Stimulated activated naive B cell treated with anti-CD40 and anti-IgM and Interleukin-4, amounts not matched to agents 10 μg/mL and 1 μg/mL and 100 μg/mL, for 72 hours (primary cell): Measurements from ENCODE around the gene TMEM106B.
A peak's percentile ranks its signal among the peaks of the same experiment; 100 is the strongest.
"Not testable (repeated sequence)": the region's sequence is repeated elsewhere in the genome, so short reads cannot be mapped to it uniquely, and the experiment has no call there.

Experiments
- ATAC-seq, 2 donors: fragments of 150-1000 bp; cut with Tn5 transposase; replicated peaks; 2 replicates each; pipeline ENCODE4 v1.10.0; 2021; ENCODE audit warnings: moderate library complexity in 1 of 2
- DNase-seq: peaks from one replicate; pipeline ENCODE4 v3.0.0; 2021
- H3K27ac Mint-ChIP-seq: one replicate; pipeline ENCODE4 v1.8.0; 2022; ENCODE audit warnings: mild to moderate bottlenecking, mixed read lengths
- H3K27me3 Mint-ChIP-seq, 2 donors: one replicate each; pipeline ENCODE4 v1.8.0; 2022; ENCODE audit warnings: mixed read lengths in 2 of 2
- H3K36me3 Mint-ChIP-seq, 2 donors: one replicate each; pipeline ENCODE4 v1.8.0; 2022; ENCODE audit warnings: mixed read lengths in 2 of 2, mild to moderate bottlenecking in 1 of 2
- H3K4me1 Mint-ChIP-seq, 2 donors: one replicate each; pipeline ENCODE4 v1.8.0; 2022; ENCODE audit warnings: mixed read lengths in 2 of 2, mild to moderate bottlenecking in 1 of 2
- H3K4me3 Mint-ChIP-seq, 2 donors: one replicate each; pipeline ENCODE4 v1.8.0; 2022; ENCODE audit warnings: mild to moderate bottlenecking in 2 of 2, mixed read lengths in 2 of 2, moderate library complexity in 1 of 2
- H3K9me3 Mint-ChIP-seq, 2 donors: one replicate each; pipeline ENCODE4 v1.8.0; 2022; ENCODE audit warnings: mixed read lengths in 2 of 2, mild to moderate bottlenecking in 1 of 2

Gene TMEM106B

DNA sequence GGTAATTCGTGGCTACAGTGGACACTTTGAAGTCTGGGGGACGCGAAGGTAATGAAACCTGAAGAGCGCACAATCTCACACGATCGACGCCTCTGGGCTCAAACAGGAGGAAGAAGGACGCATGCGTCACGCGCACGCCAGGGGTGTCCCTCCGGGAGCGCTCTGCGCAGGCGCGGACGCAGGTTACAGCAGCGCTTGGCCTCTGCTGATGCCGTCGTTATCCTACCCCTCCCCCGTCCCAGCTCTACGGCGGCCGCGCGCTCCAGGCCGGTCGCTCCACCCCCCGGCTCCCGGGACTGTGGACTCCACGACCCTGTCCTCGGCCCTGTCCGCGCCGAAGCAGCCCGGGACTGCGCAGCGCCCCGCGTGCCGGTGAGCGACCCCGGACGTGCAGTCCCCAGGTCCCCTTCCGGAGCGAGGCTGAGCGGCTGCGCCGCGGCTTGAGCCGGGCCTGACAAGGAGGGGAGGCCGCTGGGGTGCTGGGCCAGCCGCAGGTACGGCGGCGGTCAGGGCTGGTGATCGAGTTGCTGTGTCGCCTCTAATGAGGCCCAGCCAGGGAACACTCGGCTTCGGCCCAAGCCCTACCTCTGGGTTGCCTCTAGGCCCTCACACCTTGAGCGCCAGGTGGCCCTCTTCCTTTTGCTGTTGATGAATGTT, at the start of gene TMEM106B:
TMEM106B (plus strand) TSS at position 241 of the 657 bp plus-strand sequence. CDS start 3,517 bp downstream, outside the sequence.
- H3K4me1 Mint-ChIP-seq, result peaks cover 9 to 22% of the 10 kb centered on the region in 2 donors
- DNase-seq (peak; percentile 93), ATAC-seq (peak; percentile 94 to 95)
- peaks cover 10 to 13% of the 10 kb centered on the region in 2 donors for H3K36me3 Mint-ChIP-seq
- no peaks in the 10 kb centered on the region for H3K9me3 Mint-ChIP-seq
- peak within 1 kb of the TSS; percentile 90 for H3K27ac Mint-ChIP-seq
- peak within 1 kb of the TSS; percentile 92 to 98 for H3K4me3 Mint-ChIP-seq
- peaks cover 17 to 18% of the 10 kb centered on the region in 2 donors for H3K27me3 Mint-ChIP-seq

DNA sequence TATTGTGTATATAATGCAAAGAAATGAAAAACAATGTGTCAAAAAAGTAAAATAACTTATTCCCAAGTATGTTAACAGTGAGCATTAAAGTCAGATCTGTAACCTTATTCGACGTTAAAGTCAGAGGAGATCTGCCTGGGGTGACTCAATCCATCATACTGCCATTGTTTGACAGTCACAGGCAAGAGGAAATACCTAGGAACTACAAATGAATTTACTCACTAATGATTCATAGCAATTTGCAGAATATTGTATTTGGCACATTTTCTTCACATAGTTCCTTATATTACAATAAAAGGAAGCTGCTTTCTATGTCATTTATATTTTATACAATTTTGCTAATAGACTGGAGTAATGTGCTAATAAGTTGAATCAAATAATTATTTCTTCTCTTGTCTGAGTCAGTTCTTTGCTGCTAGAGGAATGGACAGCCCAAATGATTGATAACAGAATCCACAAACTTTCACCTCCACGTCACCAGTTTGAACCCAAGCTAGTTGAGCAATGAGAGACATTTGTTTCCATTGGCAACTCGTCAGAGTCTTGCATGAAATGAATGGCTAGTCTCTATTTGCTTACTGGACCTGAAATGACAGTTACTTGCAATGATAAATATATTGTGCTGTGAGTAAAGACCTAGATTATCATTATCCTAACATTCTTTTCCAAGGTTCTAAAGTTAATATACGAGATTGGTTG, 48.5 kb upstream of the TMEM106B start:
- Mint-ChIP-seq H3K27me3 (peaks cover 0 to under 1% of the 10 kb centered on the region in 2 donors), H3K27ac (no peak overlapping the region), H3K36me3 (no peaks in the 10 kb centered on the region), H3K9me3 (peaks cover 0 to 3% of the 10 kb centered on the region in 2 donors), H3K4me1 (no peaks in the 10 kb centered on the region), H3K4me3 (no peak overlapping the region)
- DNase-seq (no peak), ATAC-seq (no peak)

DNA sequence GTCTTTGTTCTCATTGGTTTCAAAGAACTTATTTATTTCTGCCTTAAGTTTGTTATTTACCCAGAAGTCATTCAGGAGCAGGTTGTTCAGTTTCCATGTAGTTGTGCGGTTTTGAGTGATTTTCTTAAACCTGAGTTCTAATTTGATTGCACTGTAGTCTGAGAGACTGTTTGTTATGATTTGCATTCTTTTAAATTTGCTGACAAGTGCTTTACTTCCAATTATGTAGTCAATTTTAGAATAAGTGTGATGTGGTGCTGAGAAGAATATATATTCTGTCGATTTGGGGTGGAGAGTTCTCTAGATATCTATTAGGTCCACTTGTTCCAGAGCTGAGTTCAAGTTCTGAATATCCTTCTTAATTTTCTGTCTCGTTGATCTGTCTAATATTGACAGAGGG, 43.0 kb upstream of the TMEM106B start:
- not testable (repeated sequence) for H3K36me3 Mint-ChIP-seq, DNase-seq, H3K4me3 Mint-ChIP-seq, H3K27ac Mint-ChIP-seq, H3K4me1 Mint-ChIP-seq, ATAC-seq
- Mint-ChIP-seq H3K9me3 (peaks cover 16 to 17% of the 10 kb centered on the region in 2 donors), H3K27me3 (peaks cover 15 to 32% of the 10 kb centered on the region in 2 donors)

DNA sequence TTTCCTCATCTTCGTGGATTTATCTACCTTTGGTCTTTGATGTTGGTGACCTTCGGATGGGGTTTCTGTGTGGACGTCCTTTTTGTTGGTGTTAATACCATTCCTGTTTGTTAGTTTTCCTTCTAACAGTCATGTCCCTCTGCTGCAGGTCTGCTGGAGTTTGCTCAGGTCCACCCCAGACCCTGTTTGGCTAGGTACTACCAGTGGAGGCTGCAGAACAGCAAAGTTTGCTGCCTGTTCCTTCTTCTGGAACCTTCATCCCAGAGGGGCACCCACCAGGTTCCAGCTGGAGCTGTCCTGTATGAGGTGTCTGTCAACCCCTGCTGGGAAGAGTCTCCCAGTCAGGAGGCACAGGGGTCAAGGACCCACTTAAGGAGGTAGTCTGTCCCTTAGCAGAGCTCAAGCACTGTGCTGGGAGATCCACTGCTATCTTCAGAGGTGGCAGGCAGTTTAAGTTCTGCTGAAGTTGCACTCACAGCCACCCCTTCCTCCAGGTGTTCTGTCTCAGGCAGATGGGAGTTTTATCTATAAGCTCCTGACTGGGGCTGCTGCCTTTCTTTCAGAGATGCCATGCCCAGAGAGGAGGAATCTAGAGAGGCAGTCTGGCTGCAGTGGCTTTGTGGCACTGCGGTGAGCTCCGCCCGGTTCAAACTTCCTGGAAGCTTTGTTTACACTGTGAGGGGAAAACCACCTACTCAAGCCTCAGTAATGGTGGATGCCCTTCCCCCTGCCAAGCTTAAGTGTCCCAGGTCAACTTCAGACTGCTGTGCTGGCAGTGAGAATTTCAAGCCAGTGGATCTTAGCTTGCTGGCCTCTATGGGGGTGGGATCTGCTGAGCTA, 40.9 kb upstream of the TMEM106B start:
- not testable (repeated sequence) for H3K36me3 Mint-ChIP-seq, ATAC-seq, DNase-seq, H3K4me1 Mint-ChIP-seq, H3K4me3 Mint-ChIP-seq, H3K27ac Mint-ChIP-seq
- H3K9me3 Mint-ChIP-seq, result peaks cover 16 to 17% of the 10 kb centered on the region in 2 donors
- H3K27me3 Mint-ChIP-seq, result peaks cover 19 to 32% of the 10 kb centered on the region in 2 donors

DNA sequence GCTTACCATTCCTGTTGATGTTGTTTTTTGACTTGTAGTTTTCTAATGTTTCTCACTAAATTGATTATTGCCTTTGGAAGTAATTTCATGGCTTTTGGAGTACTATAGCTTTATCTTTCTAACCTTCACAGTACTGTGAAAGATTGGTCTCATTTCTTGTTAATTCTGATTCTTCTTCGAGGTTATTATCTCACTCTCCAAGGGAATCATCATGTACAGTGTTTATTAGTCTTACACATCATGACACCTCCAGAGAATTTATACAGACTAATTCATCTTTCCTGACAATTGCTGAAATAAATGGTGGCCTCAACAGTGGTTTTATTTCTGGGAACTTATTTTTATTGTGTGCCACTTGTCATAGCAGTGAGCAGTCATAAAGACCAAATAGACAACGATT, 37.4 kb upstream of the TMEM106B start:
- Mint-ChIP-seq H3K4me1 (no peaks in the 10 kb centered on the region), H3K36me3 (peaks cover 1 to 6% of the 10 kb centered on the region in 2 donors), H3K27ac (no peak overlapping the region), H3K27me3 (peaks cover 20 to 35% of the 10 kb centered on the region in 2 donors), H3K9me3 (peaks cover 5 to 8% of the 10 kb centered on the region in 2 donors), H3K4me3 (no peak overlapping the region)
- no peak for ATAC-seq
- no peak for DNase-seq

DNA sequence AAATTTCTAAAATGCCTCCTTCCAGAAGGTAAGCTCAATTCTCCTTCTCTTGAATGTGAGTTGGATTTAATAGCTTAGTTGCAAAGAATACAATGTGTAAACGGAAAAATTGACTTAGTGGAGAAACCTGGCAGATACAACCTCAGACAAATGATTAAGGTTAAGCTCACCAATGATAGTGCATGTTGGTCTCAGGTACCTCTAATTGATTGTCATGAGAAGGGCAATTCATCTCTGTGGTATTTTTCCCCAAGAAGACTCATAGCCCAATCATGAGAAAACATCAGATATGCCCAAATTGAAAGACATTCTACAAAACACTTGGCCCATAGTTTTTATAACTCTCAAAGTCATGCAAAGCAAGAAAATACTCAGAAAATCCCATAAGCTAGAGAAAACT, 36.2 kb upstream of the TMEM106B start:
- ATAC-seq (no peak), DNase-seq (no peak)
- no peaks in the 10 kb centered on the region for H3K36me3 Mint-ChIP-seq
- H3K4me1 Mint-ChIP-seq, result no peaks in the 10 kb centered on the region
- H3K27ac Mint-ChIP-seq, result no peak overlapping the region
- no peak overlapping the region for H3K4me3 Mint-ChIP-seq
- H3K27me3 Mint-ChIP-seq, result peaks cover 16 to 30% of the 10 kb centered on the region in 2 donors
- no peaks in the 10 kb centered on the region for H3K9me3 Mint-ChIP-seq

DNA sequence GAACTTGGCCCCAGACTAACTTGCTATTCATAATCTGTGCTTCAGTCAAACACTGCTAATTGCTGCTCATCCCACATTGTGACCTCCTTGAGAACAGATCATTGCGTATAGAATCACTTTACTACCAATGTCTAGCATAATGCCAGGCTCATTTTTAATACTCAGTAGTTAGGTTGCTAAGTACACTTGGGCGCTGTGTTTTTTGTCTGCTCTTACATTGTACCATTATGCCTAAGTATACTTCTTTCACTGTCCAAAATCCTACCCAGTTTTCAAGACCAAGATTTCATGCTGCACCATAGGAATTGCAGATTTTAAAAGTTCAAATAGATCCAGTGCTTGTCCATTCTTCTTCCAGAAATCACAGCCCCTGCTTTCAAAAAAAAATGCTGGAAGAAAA, 32.8 kb upstream of the TMEM106B start:
- DNase-seq (no peak), ATAC-seq (no peak)
- H3K27ac Mint-ChIP-seq, result no peak overlapping the region
- H3K9me3 Mint-ChIP-seq, result no peaks in the 10 kb centered on the region
- no peaks in the 10 kb centered on the region for H3K36me3 Mint-ChIP-seq
- peaks cover 16 to 20% of the 10 kb centered on the region in 2 donors for H3K27me3 Mint-ChIP-seq
- H3K4me3 Mint-ChIP-seq, result no peak overlapping the region
- H3K4me1 Mint-ChIP-seq, result no peaks in the 10 kb centered on the region

DNA sequence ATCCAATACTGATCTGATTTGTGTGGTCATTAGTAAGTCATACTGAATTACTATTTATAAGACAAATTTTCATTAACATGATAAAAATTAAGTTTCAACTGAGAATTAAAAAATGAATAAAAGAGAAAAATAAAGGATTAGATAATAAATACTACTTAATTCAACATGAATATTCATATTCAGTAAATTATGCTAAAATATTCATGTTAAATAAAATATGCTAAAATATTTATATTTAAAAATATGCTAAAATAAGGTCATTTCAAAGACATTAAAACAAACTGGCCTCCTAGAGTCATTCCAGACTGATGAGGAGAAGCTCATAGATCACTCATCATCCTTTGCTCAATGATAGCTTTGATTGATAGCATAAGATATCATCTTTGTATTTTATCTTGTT, 16.7 kb upstream of the TMEM106B start:
- DNase-seq (no peak), ATAC-seq (no peak)
- H3K27me3 Mint-ChIP-seq, result peaks cover 12 to 14% of the 10 kb centered on the region in 2 donors
- H3K4me3 Mint-ChIP-seq, result no peak overlapping the region
- no peaks in the 10 kb centered on the region for H3K9me3 Mint-ChIP-seq
- H3K36me3 Mint-ChIP-seq, result no peaks in the 10 kb centered on the region
- H3K27ac Mint-ChIP-seq, result no peak overlapping the region
- no peaks in the 10 kb centered on the region for H3K4me1 Mint-ChIP-seq

DNA sequence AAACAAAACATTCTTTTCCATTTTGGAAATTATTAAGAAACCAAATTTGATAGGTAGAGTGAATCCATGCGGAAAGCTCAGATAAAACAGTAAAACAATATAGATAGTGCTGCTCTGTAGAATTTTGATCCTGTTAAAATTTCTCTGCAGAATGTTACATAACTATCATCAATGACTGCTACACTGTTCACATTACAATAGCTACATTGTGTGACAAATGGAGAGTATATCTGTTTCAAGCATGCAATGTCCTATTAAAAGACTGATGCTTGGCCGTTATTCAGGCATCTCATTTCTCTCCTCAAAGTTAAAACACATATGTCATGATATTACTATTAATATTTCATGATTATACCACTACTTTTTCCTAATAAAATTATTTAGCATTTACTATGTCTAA, 14.7 kb upstream of the TMEM106B start:
- H3K27me3 Mint-ChIP-seq, result peaks cover 13 to 17% of the 10 kb centered on the region in 2 donors
- H3K27ac Mint-ChIP-seq, result no peak overlapping the region
- no peaks in the 10 kb centered on the region for H3K4me1 Mint-ChIP-seq
- ATAC-seq (no peak), DNase-seq (no peak)
- no peaks in the 10 kb centered on the region for H3K9me3 Mint-ChIP-seq
- H3K36me3 Mint-ChIP-seq, result no peaks in the 10 kb centered on the region
- no peak overlapping the region for H3K4me3 Mint-ChIP-seq

DNA sequence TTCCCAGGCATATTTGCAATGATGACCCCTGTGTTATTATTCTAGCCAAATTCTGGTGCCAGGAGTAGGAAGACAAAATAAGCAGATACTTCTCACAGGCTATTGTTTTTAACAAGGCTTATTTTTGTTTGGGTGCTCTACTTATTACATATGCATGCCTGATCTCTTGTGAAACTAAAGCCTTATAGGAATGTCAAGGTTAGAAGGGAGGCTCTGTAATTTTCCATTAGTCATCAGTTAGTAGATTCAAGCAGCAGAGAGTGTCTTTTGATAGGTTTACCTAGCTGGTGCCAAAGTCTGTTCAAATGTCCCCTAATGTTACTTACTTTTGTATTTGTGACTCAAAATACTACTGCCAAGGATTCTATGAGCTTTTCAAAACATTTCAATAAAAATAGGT, 11.7 kb upstream of the TMEM106B start:
- Mint-ChIP-seq H3K36me3 (no peaks in the 10 kb centered on the region), H3K4me1 (no peaks in the 10 kb centered on the region), H3K4me3 (no peak overlapping the region), H3K27me3 (peaks cover 17 to 19% of the 10 kb centered on the region in 2 donors), H3K27ac (no peak overlapping the region), H3K9me3 (no peaks in the 10 kb centered on the region)
- ATAC-seq, result no peak
- no peak for DNase-seq

DNA sequence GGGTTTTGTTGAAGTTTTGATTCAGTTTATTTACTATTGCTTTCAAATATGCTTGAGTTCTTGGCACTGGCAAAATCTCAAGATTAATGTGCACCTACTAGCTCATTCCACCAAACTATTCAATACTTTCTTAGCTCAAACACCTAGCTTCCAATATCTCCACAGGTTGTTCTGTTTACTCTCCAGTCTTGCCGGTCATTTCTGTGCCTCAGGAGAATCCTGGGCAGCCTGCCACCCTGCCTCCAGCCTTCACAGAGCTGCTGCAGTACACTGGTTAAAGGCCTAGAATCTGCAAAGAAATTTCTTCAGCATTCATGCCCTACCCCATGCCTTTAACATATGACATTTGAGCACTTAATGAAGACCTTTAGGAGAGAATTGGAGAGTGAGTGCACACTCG, 4.0 kb upstream of the TMEM106B start:
- Mint-ChIP-seq H3K27ac (no peak overlapping the region), H3K4me1 (peaks cover 5 to 10% of the 10 kb centered on the region in 2 donors), H3K27me3 (peaks cover 23 to 24% of the 10 kb centered on the region in 2 donors), H3K36me3 (no peaks in the 10 kb centered on the region), H3K9me3 (no peaks in the 10 kb centered on the region), H3K4me3 (no peak overlapping the region)
- no peak for DNase-seq
- ATAC-seq, result no peak

DNA sequence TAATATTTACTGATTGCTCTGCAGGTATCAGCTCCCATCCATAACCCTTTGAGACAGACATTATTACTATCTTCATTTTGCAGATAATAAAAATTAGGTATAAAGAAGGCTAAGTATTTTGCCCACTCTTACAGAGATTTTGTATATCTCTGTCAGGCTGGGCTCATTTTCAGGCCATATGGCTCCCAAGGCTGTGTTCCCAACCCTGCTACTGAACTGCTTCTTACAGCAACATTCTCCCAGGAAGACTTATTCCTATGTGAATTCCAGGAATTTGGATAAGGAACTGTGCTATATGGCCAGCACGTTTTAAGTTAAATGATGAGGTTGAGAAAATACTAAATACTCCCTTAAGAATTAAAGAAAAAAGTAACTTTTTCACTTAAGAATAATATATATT, 1.9 kb upstream of the TMEM106B start:
- Mint-ChIP-seq H3K9me3 (no peaks in the 10 kb centered on the region), H3K27me3 (peaks cover 17 to 18% of the 10 kb centered on the region in 2 donors), H3K36me3 (peaks cover 3% of the 10 kb centered on the region in 2 donors), H3K27ac (no peak overlapping the region), H3K4me1 (peaks cover 8 to 17% of the 10 kb centered on the region in 2 donors), H3K4me3 (no peak overlapping the region)
- ATAC-seq (no peak), DNase-seq (no peak)

DNA sequence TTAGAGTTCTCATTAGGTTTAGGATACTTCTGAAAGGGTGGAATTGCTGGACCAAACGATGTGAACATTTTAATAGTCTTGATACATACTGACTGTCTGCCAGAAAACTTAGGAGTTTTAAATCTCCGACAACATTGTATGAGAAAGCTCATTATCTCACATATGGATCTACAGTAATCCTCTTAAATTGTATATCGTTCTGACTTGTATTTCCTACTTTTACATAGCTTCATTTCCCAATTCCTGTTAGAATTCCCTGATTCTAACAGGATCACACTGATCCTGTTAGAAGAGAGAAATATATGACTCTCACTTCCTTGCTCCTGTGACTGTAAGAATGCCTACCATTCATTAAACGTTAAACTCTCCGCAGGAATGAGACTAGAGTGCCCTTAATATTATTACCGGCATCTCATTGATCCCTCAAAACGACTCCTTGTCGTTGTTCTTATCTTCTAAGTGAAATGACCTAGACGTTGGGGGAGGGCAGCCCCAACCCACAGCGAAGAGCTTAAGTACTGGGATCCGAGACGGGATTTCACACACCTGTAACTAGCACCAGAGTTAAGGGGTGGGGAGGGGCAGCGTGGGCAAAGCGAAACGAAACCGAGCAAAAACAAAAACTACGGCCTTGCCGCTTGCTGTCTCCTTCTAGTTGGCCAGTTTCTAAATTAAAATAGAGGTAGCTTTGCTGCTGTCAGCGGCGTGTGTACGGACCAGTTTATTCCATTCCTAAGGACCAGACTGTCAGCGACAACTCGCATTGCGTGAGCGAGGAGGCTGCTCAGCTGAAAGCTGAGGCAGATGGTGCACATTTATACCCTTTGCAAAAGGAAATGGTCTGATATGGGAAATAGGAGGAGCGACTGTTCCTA, 678 bp upstream of the TMEM106B start:
- no peaks in the 10 kb centered on the region for H3K9me3 Mint-ChIP-seq
- peaks cover 17 to 18% of the 10 kb centered on the region in 2 donors for H3K27me3 Mint-ChIP-seq
- H3K27ac Mint-ChIP-seq, result peak overlapping the region; percentile 90
- DNase-seq, result no peak
- ATAC-seq, result peak; percentile 44 to 46
- H3K36me3 Mint-ChIP-seq, result peaks cover 9 to 10% of the 10 kb centered on the region in 2 donors
- peaks cover 9 to 22% of the 10 kb centered on the region in 2 donors for H3K4me1 Mint-ChIP-seq
- H3K4me3 Mint-ChIP-seq, result peak overlapping the region; percentile 92 to 98
